HG03432 (cell line): ENCODE measurements around the gene SLC46A2.

Experiments used
- ATAC-seq: cut with Tn5 transposase; IDR thresholded peaks from one replicate; pipeline ENCODE4 v1.9.1; 2021; ENCODE audit warnings: mild to moderate bottlenecking, moderate library complexity; ENCODE audit not compliant: unreplicated experiment

SLC46A2 gene

GRCh38 chr9:112861155-112861554 lies 29.5 kb downstream of the SLC46A2 start:
- ATAC-seq: no peak

- ATAC-seq: no peak
Observed at GRCh38 chr9:112860451-112860850, 30.2 kb downstream of the SLC46A2 start.

- peak; percentile 74 for ATAC-seq
Observed at GRCh38 chr9:112858625-112859147, 32.0 kb downstream of the SLC46A2 start.

- ATAC-seq: no peak
Observed at GRCh38 chr9:112858005-112858404, 32.7 kb downstream of the SLC46A2 start.

- no peak for ATAC-seq
Observed at GRCh38 chr9:112856843-112857242, 33.8 kb downstream of the SLC46A2 start.

- no peak for ATAC-seq
Observed at GRCh38 chr9:112856200-112856599, 34.5 kb downstream of the SLC46A2 start.

GRCh38 chr9:112854657-112855056 lies 36.0 kb downstream of the SLC46A2 start:
- no peak for ATAC-seq

- ATAC-seq: no peak
Observed at GRCh38 chr9:112853882-112854585, 36.6 kb downstream of the SLC46A2 start.

GRCh38 chr9:112852741-112853504 lies 37.8 kb downstream of the SLC46A2 start:
- no peak for ATAC-seq

GRCh38 chr9:112850840-112851239 lies 39.8 kb downstream of the SLC46A2 start:
- ATAC-seq: no peak

GRCh38 chr9:112849363-112849922 lies 41.2 kb downstream of the SLC46A2 start:
- ATAC-seq: no peak

GRCh38 chr9:112848316-112849151 lies 42.1 kb downstream of the SLC46A2 start:
- no peak for ATAC-seq

- ATAC-seq: no peak
Observed at GRCh38 chr9:112846528-112847488, 43.9 kb downstream of the SLC46A2 start.

- ATAC-seq: peak; percentile 86
Observed at GRCh38 chr9:112844771-112845542, 45.7 kb downstream of the SLC46A2 start.

- no peak for ATAC-seq
Observed at GRCh38 chr9:112842555-112842954, 48.1 kb downstream of the SLC46A2 start.

GRCh38 chr9:112841261-112841660 lies 49.4 kb downstream of the SLC46A2 start:
- ATAC-seq: no peak

- no peak for ATAC-seq
Observed at GRCh38 chr9:112839331-112839730, 51.3 kb downstream of the SLC46A2 start.

- ATAC-seq: no peak
Observed at GRCh38 chr9:112838342-112838741, 52.3 kb downstream of the SLC46A2 start.

GRCh38 chr9:112836394-112836793 lies 54.3 kb downstream of the SLC46A2 start:
- ATAC-seq: no peak
